B cell (primary cell): ENCODE measurements around the gene MYO19. TPM values are rescaled to one million over a fixed set of nuclear protein-coding genes. Genes with fewer than 3 reads are reported as not detected.

Experiments used
- ATAC-seq: fragments of 200-7000 bp; cut with Tn5 transposase; one replicate; pipeline ENCODE4 v1.10.0; 2021; ENCODE audit warnings: low read depth, mild to moderate bottlenecking, moderate number of reproducible peaks, moderate library complexity
- CTCF ChIA-PET: fragments of 350-600 bp; sonication (Branson Sonifier 250); formaldehyde crosslinking; loops from one replicate; lab custom pipeline; 2021; ENCODE audit warnings: antibody characterized with exemption, inconsistent platforms; lab: Charles Lee
- POLR2A ChIA-PET: fragments of 350-600 bp; sonication (Branson Sonifier 250); formaldehyde crosslinking; loops from one replicate; lab custom pipeline; 2021; ENCODE audit warnings: antibody characterized with exemption; lab: Charles Lee
- DNase-seq: peaks from one replicate; pipeline ENCODE4 v3.0.0; 2013
- H2AFZ ChIP-seq: 2 replicates; pipeline ENCODE4 v1.6.1; 2012; ENCODE audit warnings: mild to moderate bottlenecking, low read depth, low read length; ENCODE audit not compliant: insufficient read depth, poor library complexity, severe bottlenecking
- H3K27ac ChIP-seq, 2 donors: 1 replicate in 1 of 2; 2 replicates in 1 of 2; pipeline ENCODE4 v1.5.1; 2012 to 2013; ENCODE audit warnings: low read length in 2 of 2, mild to moderate bottlenecking in 2 of 2, moderate library complexity in 1 of 2
- H3K27me3 ChIP-seq, 4 experiments: fragments of 200-600 bp in 1 of 4; sonication (generic) in 1 of 4; replicated peaks in 1 of 4; 1 replicate in 2 of 4; 2 replicates in 2 of 4; pipeline versions ENCODE4 v1.6.1 to v1.7.0; 2013 to 2016; ENCODE audit warnings: low read length in 3 of 4, mild to moderate bottlenecking in 2 of 4, mixed read lengths in 1 of 4, moderate library complexity in 1 of 4; ENCODE audit not compliant: insufficient read depth in 4 of 4, control insufficient read depth in 3 of 4; ENCODE audit errors: control extremely low read depth in 1 of 4
- H3K36me3 ChIP-seq, 2 experiments: replicated peaks in 1 of 2; 1 replicate in 1 of 2; 2 replicates in 1 of 2; pipeline versions ENCODE4 v1.6.1 to v1.7.1; 2013; ENCODE audit warnings: low read length in 1 of 2; ENCODE audit not compliant: insufficient read depth in 2 of 2, control insufficient read depth in 1 of 2; ENCODE audit errors: control extremely low read depth in 1 of 2, extremely low read depth in 1 of 2
- H3K4me1 ChIP-seq, 2 donors: fragments of 200-600 bp in 1 of 2; sonication (generic) in 1 of 2; 1 replicate in 1 of 2; 2 replicates in 1 of 2; pipeline versions ENCODE4 v1.5.1 to v1.6.1; 2013 to 2017; ENCODE audit warnings: low read length in 2 of 2; ENCODE audit not compliant: control insufficient read depth in 2 of 2, insufficient read depth in 2 of 2
- H3K4me2 ChIP-seq: replicated peaks from 2 replicates; pipeline ENCODE3; 2012; ENCODE audit warnings: mild to moderate bottlenecking, low read depth, low read length; ENCODE audit not compliant: poor library complexity, severe bottlenecking
- H3K4me3 ChIP-seq, 5 experiments: fragments of 200-600 bp in 1 of 5; sonication (generic) in 1 of 5; 1 replicate in 3 of 5; 2 replicates in 2 of 5; pipeline versions ENCODE4 v1.5.1 to v1.7.0; 2011 to 2016; ENCODE audit warnings: low read length in 4 of 5, mild to moderate bottlenecking in 4 of 5, low read depth in 2 of 5, control low read depth in 1 of 5, moderate library complexity in 1 of 5; ENCODE audit not compliant: insufficient read depth in 1 of 5; ENCODE audit errors: control extremely low read depth in 1 of 5, extremely low read depth in 1 of 5
- H3K79me2 ChIP-seq: fragments of 200-600 bp; sonication (generic); one replicate; pipeline ENCODE4 v1.6.0; 2016; ENCODE audit warnings: low read length; ENCODE audit not compliant: control insufficient read depth, insufficient read depth
- H3K9ac ChIP-seq: fragments of 200-600 bp; sonication (generic); 2 replicates; pipeline ENCODE4 v1.6.1; 2017; ENCODE audit warnings: mild to moderate bottlenecking, low read length, moderate library complexity
- H3K9me3 ChIP-seq, 3 donors: one replicate each; pipeline versions ENCODE4 v1.6.1 to v1.7.1; 2013; ENCODE audit warnings: low read length in 2 of 3; ENCODE audit not compliant: control insufficient read depth in 2 of 3, insufficient read depth in 1 of 3; ENCODE audit errors: control extremely low read depth in 1 of 3
- H4K20me1 ChIP-seq: 2 replicates; pipeline ENCODE4 v1.6.0; 2012; ENCODE audit warnings: mild to moderate bottlenecking, low read length; ENCODE audit not compliant: insufficient read depth, control insufficient read depth, poor library complexity, severe bottlenecking
- H3K27ac Mint-ChIP-seq: one replicate; pipeline ENCODE4 v1.8.0; 2021; ENCODE audit warnings: mixed read lengths
- H3K27me3 Mint-ChIP-seq: one replicate; pipeline ENCODE4 v1.8.0; 2021; ENCODE audit warnings: mixed read lengths
- H3K4me1 Mint-ChIP-seq: one replicate; pipeline ENCODE4 v1.8.0; 2021; ENCODE audit warnings: mixed read lengths
- H3K4me3 Mint-ChIP-seq: one replicate; pipeline ENCODE4 v1.8.0; 2021; ENCODE audit warnings: mixed read lengths
- H3K9me3 Mint-ChIP-seq: one replicate; pipeline ENCODE4 v1.8.0; 2022; ENCODE audit warnings: mixed read lengths; ENCODE audit not compliant: insufficient read depth
- EZH2 ChIP-seq: IDR thresholded peaks from 2 replicates; pipeline ENCODE4 v1.6.1; 2012; ENCODE audit warnings: borderline replicate concordance, low read depth, mild to moderate bottlenecking, moderate library complexity, low read length; ENCODE audit not compliant: insufficient read depth, poor library complexity, severe bottlenecking
- WGBS: methylation state at CpG from one replicate; pipeline ENCODE4 v1.1.5; 2013; ENCODE audit warnings: missing lambda C conversion rate; ENCODE audit not compliant: insufficient coverage; 5-methylcytosine and 5-hydroxymethylcytosine counted together
- intact Hi-C: fragments of 100-400 bp; cut with micrococcal nuclease; formaldehyde crosslinking; loops from one replicate; pipeline ENCODE4 v1.10.0; 2022
- polyA plus RNA-seq: library from polyadenylated mRNA; depleted of rRNA; stranded (reverse); fragments of >200 nt; gene quantifications from 2 replicates; pipeline ENCODE4 v1.2.3, GENCODE V29; 2012
- total RNA-seq, 2 donors: library from RNA; stranded (reverse); fragments of 120-200 nt in 1 of 2; gene quantifications; 1 replicate in 1 of 2; 2 replicates in 1 of 2; pipeline versions ENCODE4 v1.2.3 to v1.2.4, GENCODE V29; 2013 to 2022
- TF ChIP-seq, protein P1 (sequence below): fragments of 200-600 bp; IDR thresholded peaks from one replicate; pipeline ENCODE4 v1.8.0; 2022; ENCODE audit warnings: antibody characterized with exemption, mild to moderate bottlenecking

The MYO19 gene
- total and polyA plus RNA-seq, 2 donors (not counting 1 experiment from before 2014, with no cell fraction given), result 65.7 to 88.7 TPM

DNA sequence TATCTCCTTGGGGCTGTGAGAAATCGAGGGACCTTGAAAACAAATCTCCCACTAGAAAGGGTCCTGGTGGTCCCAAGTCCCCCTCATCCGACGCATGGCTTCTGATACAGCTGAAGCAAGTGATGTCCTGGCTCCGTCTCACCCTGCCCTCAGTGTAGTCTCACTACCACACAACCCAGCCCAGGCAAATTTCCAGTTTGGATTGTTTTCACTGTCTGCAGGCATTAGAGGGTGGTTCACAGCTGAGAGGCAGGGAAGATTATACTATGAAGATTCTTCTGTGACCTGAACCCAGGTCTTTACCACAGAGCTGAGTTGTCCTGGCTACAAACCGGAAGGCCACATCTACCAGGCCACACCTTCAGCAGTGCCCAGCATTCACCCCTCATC, 30.5 kb downstream of the MYO19 start:
- no peak for ATAC-seq
- ChIA-PET POLR2A (no interaction called here), CTCF (interaction anchor here (1.4 kb wide), 1 partner anchor 22 kb away, joined by 4 read pairs; no protein-coding TSS in a partner anchor)
- WGBS, result 100% methylated on average over 3 of the region's 5 CpGs
- Histone ChIP-seq H3K27me3 (no peaks in the 10 kb centered on the region), H3K36me3 (peaks cover 0 to 36% of the 10 kb centered on the region in 2 experiments), H3K4me3 (no peak overlapping the region), H3K4me2 (no peak overlapping the region), H3K4me1 (no peaks in the 10 kb centered on the region), H3K9ac (no peak overlapping the region), H3K9me3 (no peaks in the 10 kb centered on the region), H3K79me2 (no peaks in the 10 kb centered on the region), H3K27ac (no peak overlapping the region), H4K20me1 (no peaks in the 10 kb centered on the region), H2AFZ (no peak overlapping the region)
- Mint-ChIP-seq H3K27ac (no peak overlapping the region), H3K4me1 (no peaks in the 10 kb centered on the region), H3K27me3 (no peaks in the 10 kb centered on the region), H3K4me3 (no peak overlapping the region), H3K9me3 (no peaks in the 10 kb centered on the region)
- no peak for DNase-seq
- intact Hi-C loops, result no loop called here
- no peak for TF ChIP-seq EZH2
- TF ChIP-seq, protein P1, sequence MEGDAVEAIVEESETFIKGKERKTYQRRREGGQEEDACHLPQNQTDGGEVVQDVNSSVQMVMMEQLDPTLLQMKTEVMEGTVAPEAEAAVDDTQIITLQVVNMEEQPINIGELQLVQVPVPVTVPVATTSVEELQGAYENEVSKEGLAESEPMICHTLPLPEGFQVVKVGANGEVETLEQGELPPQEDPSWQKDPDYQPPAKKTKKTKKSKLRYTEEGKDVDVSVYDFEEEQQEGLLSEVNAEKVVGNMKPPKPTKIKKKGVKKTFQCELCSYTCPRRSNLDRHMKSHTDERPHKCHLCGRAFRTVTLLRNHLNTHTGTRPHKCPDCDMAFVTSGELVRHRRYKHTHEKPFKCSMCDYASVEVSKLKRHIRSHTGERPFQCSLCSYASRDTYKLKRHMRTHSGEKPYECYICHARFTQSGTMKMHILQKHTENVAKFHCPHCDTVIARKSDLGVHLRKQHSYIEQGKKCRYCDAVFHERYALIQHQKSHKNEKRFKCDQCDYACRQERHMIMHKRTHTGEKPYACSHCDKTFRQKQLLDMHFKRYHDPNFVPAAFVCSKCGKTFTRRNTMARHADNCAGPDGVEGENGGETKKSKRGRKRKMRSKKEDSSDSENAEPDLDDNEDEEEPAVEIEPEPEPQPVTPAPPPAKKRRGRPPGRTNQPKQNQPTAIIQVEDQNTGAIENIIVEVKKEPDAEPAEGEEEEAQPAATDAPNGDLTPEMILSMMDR, result no peak

DNA sequence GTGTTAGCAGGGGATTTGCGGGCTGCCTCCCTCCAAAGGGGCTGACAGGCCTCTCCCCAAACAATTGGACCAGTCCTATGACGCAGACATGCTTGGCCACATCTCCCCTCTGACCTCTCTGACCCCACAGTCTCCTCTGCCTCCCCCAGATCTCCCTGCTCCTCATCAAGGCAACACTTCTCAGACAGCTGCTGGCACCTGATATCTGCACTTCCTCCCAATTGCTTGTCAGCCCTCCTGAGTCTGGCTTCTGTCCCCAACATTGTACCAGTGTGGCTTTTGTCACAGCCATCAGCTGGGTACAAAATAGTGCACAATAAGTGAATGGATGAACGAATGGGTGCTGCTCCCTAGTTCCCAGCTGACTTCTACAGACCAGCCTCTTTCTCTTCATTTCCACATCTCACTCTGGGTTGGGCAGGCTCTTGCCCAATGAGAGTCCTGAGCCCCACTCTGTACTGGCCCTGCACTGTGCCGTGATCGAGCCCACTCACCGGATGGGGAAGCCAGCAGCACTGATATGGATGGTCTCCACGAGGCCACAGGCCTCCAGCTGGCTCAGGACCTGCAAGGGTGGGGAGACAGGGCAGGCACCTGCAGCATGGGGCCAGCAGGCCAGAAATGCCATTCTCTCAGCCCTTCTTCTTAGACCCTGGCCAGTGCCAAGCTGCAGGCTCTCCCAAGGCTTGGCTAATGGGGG, 31.1 kb downstream of the MYO19 start:
- Histone ChIP-seq H3K4me3 (no peak overlapping the region), H3K9ac (no peak overlapping the region), H3K4me1 (no peaks in the 10 kb centered on the region), H3K27me3 (no peaks in the 10 kb centered on the region), H3K9me3 (no peaks in the 10 kb centered on the region), H3K27ac (no peak overlapping the region), H3K4me2 (no peak overlapping the region), H3K79me2 (no peaks in the 10 kb centered on the region), H3K36me3 (peaks cover 0 to 41% of the 10 kb centered on the region in 2 experiments), H2AFZ (no peak overlapping the region), H4K20me1 (no peaks in the 10 kb centered on the region)
- DNase-seq (no peak), ATAC-seq (no peak)
- Mint-ChIP-seq H3K27me3 (no peaks in the 10 kb centered on the region), H3K9me3 (no peaks in the 10 kb centered on the region), H3K4me1 (no peaks in the 10 kb centered on the region), H3K4me3 (no peak overlapping the region), H3K27ac (no peak overlapping the region)
- ChIA-PET POLR2A (no interaction called here), CTCF (interaction anchor here (1.4 kb wide), 1 partner anchor 21 kb away, joined by 4 read pairs; no protein-coding TSS in a partner anchor)
- intact Hi-C loops, result no loop called here
- no peak for TF ChIP-seq EZH2
- TF ChIP-seq, protein P1, result no peak
- 99% methylated on average over 7 of the region's 7 CpGs for WGBS
